ENCODE data around the gene CLCN7. TPM values are rescaled to one million over a fixed set of nuclear protein-coding genes. Genes with fewer than 3 reads are reported as not detected.

The CLCN7 gene
- total and polyA plus RNA-seq, 2 experiments from 2014 or later, result 17.4 to 53.8 TPM

DNA sequence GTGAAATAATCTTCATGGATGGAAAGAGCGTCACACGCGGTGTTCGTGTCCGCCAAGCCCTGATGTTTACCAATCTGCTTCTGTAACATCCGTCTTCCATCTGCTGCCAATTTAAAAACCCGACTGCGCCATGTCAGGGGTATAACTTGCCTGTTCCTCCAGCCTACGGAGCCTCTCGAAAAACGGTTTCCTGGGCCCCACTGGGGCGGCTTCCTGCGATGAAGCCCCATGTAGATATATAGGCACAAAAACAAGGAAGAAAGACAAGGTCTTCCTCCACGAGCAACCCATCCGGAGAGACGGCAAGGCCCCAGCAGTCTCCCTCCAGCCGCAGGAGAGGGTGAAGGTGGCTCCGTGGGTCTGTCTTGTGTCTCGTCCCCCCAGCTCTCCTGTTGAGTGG is 13.8 kb upstream of the CLCN7 start, which contains the start of gene PTX4 (continued):
- TF ChIP-seq ZNF462 (CRISPR knock-in tag; IDR thresholded peaks at IDR 0.05), result no peak
- TF ChIP-seq EZH2 (IDR thresholded peaks at IDR 0.05; ENCODE audit: low read depth, unreplicated experiment), result no peak
- no peak for TF ChIP-seq JUNB (IDR thresholded peaks at IDR 0.05; ENCODE audit: unreplicated experiment)
- TF ChIP-seq, protein P1, sequence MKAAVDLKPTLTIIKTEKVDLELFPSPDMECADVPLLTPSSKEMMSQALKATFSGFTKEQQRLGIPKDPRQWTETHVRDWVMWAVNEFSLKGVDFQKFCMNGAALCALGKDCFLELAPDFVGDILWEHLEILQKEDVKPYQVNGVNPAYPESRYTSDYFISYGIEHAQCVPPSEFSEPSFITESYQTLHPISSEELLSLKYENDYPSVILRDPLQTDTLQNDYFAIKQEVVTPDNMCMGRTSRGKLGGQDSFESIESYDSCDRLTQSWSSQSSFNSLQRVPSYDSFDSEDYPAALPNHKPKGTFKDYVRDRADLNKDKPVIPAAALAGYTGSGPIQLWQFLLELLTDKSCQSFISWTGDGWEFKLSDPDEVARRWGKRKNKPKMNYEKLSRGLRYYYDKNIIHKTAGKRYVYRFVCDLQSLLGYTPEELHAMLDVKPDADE (IDR thresholded peaks at IDR 0.05), result no peak
- no peak for TF ChIP-seq NANOG (IDR thresholded peaks at IDR 0.05; ENCODE audit: borderline replicate concordance)

- no peaks in the 10 kb centered on the region for H4K20me1 ChIP-seq (replicated peaks; ENCODE audit: insufficient read depth)
- DNase-seq (ENCODE audit: low spot score), result no peak
- H3K4me2 ChIP-seq, result no peak overlapping the region
- no peaks in the 10 kb centered on the region for H3K27me3 ChIP-seq (ENCODE audit: insufficient read depth)
- H2AFZ ChIP-seq, result no peak overlapping the region
- H3K4me3 ChIP-seq, result no peak overlapping the region
- Mint-ChIP-seq H3K4me1 (peaks cover 6% of the 10 kb centered on the region; the same call in 2 of the 3 replicates), H3K27ac (no peak overlapping the region), H3K27me3 (ENCODE audit: insufficient read depth, low read depth, poor library complexity) (peaks cover 25% of the 10 kb centered on the region), H3K36me3 (ENCODE audit: low read depth) (no peaks in the 10 kb centered on the region), H3K4me3 (no peak overlapping the region), H3K9me3 (peaks cover 2% of the 10 kb centered on the region; the same call in 1 of the 3 replicates)
- ATAC-seq, result no peak
- H3K4me1 ChIP-seq (ENCODE audit: insufficient read depth), result 0 out of 2 replicates have a peak, but pooled peaks cover 4% of the 10 kb centered on the region
- no peaks in the 10 kb centered on the region for H3K36me3 ChIP-seq (ENCODE audit: insufficient read depth)
- H3K79me2 ChIP-seq (replicated peaks; ENCODE audit: insufficient read depth), result no peaks in the 10 kb centered on the region
- H3F3A ChIP-seq (replicated peaks; ENCODE audit: low read depth), result 0 out of 2 replicates have a peak, but pooled peaks cover 6% of the 10 kb centered on the region
- H3K9me2 ChIP-seq (ENCODE audit: insufficient read depth), result no peaks in the 10 kb centered on the region
- no peak overlapping the region for H3K27ac ChIP-seq (ENCODE audit: low read depth)
- no peak for TF ChIP-seq EZH2 (IDR thresholded peaks at IDR 0.05; ENCODE audit: low read depth, unreplicated experiment)
- TF ChIP-seq JUNB (IDR thresholded peaks at IDR 0.05; ENCODE audit: unreplicated experiment), result no peak
- no peak for TF ChIP-seq STAT1 (IDR thresholded peaks at IDR 0.05; ENCODE audit: unreplicated experiment)
- TF ChIP-seq, protein P1 (IDR thresholded peaks at IDR 0.05), result no peak
- no peak for TF ChIP-seq CTCF (conservative IDR thresholded peaks at IDR 0.05; ENCODE audit: low read depth in 2 of 2)
- TF ChIP-seq CREB1 (CRISPR knock-in tag; IDR thresholded peaks at IDR 0.05; ENCODE audit: low read depth), result no peak
- no peak for TF ChIP-seq NANOG (IDR thresholded peaks at IDR 0.05; ENCODE audit: borderline replicate concordance)
Observed at GRCh38 chr16:1488054-1488601, 13.3 kb upstream of the CLCN7 start.

Data from GM23338 (cell line).